Breast epithelium (tissue), 4 donors: ENCODE data around the gene KRT7. TPM values are rescaled to one million over a fixed set of nuclear protein-coding genes. Genes with fewer than 3 reads are reported as not detected.

ENCODE experiments used
- DNase-seq, 2 donors: peaks; one replicate each; pipeline ENCODE4 v3.0.0-alpha.2; 2019; ENCODE audit warnings: low spot score in 2 of 2
- H3K27ac ChIP-seq, 2 donors: fragments of 200-600 bp; sonication (generic) in 1 of 2; one replicate each; pipeline ENCODE4 v1.5.1; 2016 to 2019; ENCODE audit warnings: mild to moderate bottlenecking in 1 of 2
- H3K27me3 ChIP-seq, 2 donors: fragments of 200-600 bp; sonication (generic) in 1 of 2; one replicate each; pipeline versions ENCODE4 v1.5.1 to v1.6.0; 2017 to 2019; ENCODE audit warnings: control low read depth in 1 of 2, mild to moderate bottlenecking in 1 of 2
- H3K36me3 ChIP-seq: fragments of 200-600 bp; one replicate; pipeline ENCODE4 v1.5.1; 2019
- H3K4me1 ChIP-seq, 2 donors: fragments of 200-600 bp; sonication (generic); one replicate each; pipeline ENCODE4 v1.5.1; 2016 to 2019; ENCODE audit warnings: control low read depth in 1 of 2
- H3K4me3 ChIP-seq, 3 donors: fragments of 200-600 bp; sonication (generic); 1 replicate in 2 of 3; 2 replicates in 1 of 3; pipeline ENCODE4 v1.5.1; 2016 to 2019; ENCODE audit warnings: mild to moderate bottlenecking in 3 of 3, moderate library complexity in 2 of 3
- H3K9me3 ChIP-seq, 2 donors: fragments of 200-600 bp; sonication (generic) in 1 of 2; one replicate each; pipeline ENCODE4 v1.5.1; 2016 to 2019; ENCODE audit warnings: control low read depth in 1 of 2
- CTCF ChIP-seq, 3 donors: fragments of 450-650 bp; IDR thresholded peaks; one replicate each; pipeline ENCODE4 v1.5.1; 2016 to 2017; ENCODE audit warnings: antibody characterized with exemption in 3 of 3, mild to moderate bottlenecking in 3 of 3, moderate library complexity in 3 of 3
- POLR2A ChIP-seq: fragments of 450-650 bp; IDR thresholded peaks from one replicate; pipeline ENCODE4 v1.6.1; 2016; ENCODE audit warnings: antibody characterized with exemption, mild to moderate bottlenecking, moderate library complexity
- POLR2AphosphoS5 ChIP-seq, 3 donors: sonication (generic); formaldehyde crosslinking; IDR thresholded peaks; one replicate each; pipeline ENCODE4 v1.6.1; 2017; ENCODE audit warnings: antibody characterized with exemption in 3 of 3
- intact Hi-C: fragments of 100-400 bp; cut with DNase I; formaldehyde crosslinking; loops from one replicate; pipeline ENCODE4 v1.15.1; 2023; ENCODE audit warnings: low total_unique reads
- total RNA-seq, 3 donors: library from RNA; depleted of rRNA; stranded (reverse); fragments of >200 nt; gene quantifications; one replicate each; pipeline ENCODE4 v1.1.0, GENCODE V29; 2016

The KRT7 gene
- total RNA-seq, 3 donors from 2014 or later, result 4.2 to 1,051 (median 358) TPM

GRCh38 chr12:52296572-52297215, 63.7 kb downstream of the KRT7 start:
- H3K27ac ChIP-seq, result no peak overlapping the region
- H3K4me1 ChIP-seq, result no peaks in the 10 kb centered on the region
- H3K27me3 ChIP-seq, result no peaks in the 10 kb centered on the region
- H3K36me3 ChIP-seq, result no peaks in the 10 kb centered on the region
- intact Hi-C loops, result no loop called here
- H3K9me3 ChIP-seq, result no peaks in the 10 kb centered on the region
- TF ChIP-seq POLR2A (no peak), CTCF (IDR thresholded peaks at IDR 0.05) (no peak), POLR2AphosphoS5 (IDR thresholded peaks at IDR 0.05) (no peak)
- DNase-seq, result peak in 1 of 2 donors; percentile 34
- no peak overlapping the region for H3K4me3 ChIP-seq

Other genes starting within 250 kb of the KRT7 start
- gene TAMALIN, start 226.3 kb upstream of the KRT7 start, total RNA-seq, result 10 to 100 TPM in 2 of 3 donors, 1 to 10 TPM in 1; 8.5 to 27.2 (median 16.0) TPM
- 100 to 1,000 TPM in 1 of 3 donors, 10 to 100 TPM in 2; 35.7 to 154 (median 66.2) TPM for gene NR4A1, start 181.8 kb upstream of the KRT7 start, total RNA-seq
- 10 to 100 TPM; 35.0 to 54.2 (median 39.7) TPM for gene ATG101, start 163.3 kb upstream of the KRT7 start, total RNA-seq
- 1 to 10 TPM in 1 of 3 donors, not detected in 2; 1.3 TPM for gene SMIM41, start 153.5 kb upstream of the KRT7 start, total RNA-seq
- 1 to 10 TPM in 2 of 3 donors, not detected in 1; 2.9 to 9.8 TPM for gene KRT80, start 41.2 kb upstream of the KRT7 start, total RNA-seq
- gene KRT86, start 41.4 kb downstream of the KRT7 start, total RNA-seq, result 1 to 10 TPM in 1 of 3 donors, under 1 TPM in 1, not detected in 1; 0.66 to 2.2 TPM
- 10 to 100 TPM in 1 of 3 donors, 1 to 10 TPM in 1, not detected in 1; 3.6 to 29.9 TPM for gene KRT81, start 58.3 kb downstream of the KRT7 start, total RNA-seq
- under 1 TPM in 2 of 3 donors, not detected in 1; 0.33 to 0.59 TPM for gene KRT83, start 88.2 kb downstream of the KRT7 start, total RNA-seq
- not detected for gene KRT85, start 134.2 kb downstream of the KRT7 start, total RNA-seq
- gene KRT84, start 152.4 kb downstream of the KRT7 start, total RNA-seq, result not detected
- gene KRT82, start 173.1 kb downstream of the KRT7 start, total RNA-seq, result not detected
- not detected for gene KRT75, start 201.1 kb downstream of the KRT7 start, total RNA-seq
- 10 to 100 TPM in 2 of 3 donors, not detected in 1; 42.0 to 69.2 TPM for gene KRT6B, start 218.9 kb downstream of the KRT7 start, total RNA-seq
- not detected for gene KRT6C, start 240.6 kb downstream of the KRT7 start, total RNA-seq